ENCODE measurements around the gene PARD6B. TPM values are rescaled to one million over a fixed set of nuclear protein-coding genes. Genes with fewer than 3 reads are reported as not detected.

The PARD6B gene
- total and polyA plus RNA-seq, 2 donors from 2014 or later, result 9.2 to 72.0 TPM

- intact Hi-C loops (cut with DNase I), result no loop called here
- Histone ChIP-seq H3K27ac (ENCODE audit: low read depth in 2 of 2, low read length in 2 of 2) (peak overlapping the region; percentile 93 to 97), H3K4me1 (ENCODE audit: control insufficient read depth in 2 of 3, insufficient read depth in 2 of 3, low read depth in 1 of 3, low read length in 3 of 3) (peaks cover 17 to 43% (median 30%) of the 10 kb centered on the region in 3 donors), H3K4me3 (ENCODE audit: low read length in 3 of 3) (peak overlapping the region; percentile 42 to 95 (median 43)), H3K36me3 (ENCODE audit: control insufficient read depth in 2 of 3, insufficient read depth in 3 of 3, low read length in 3 of 3) (peaks cover 0 to 2% (median 0%) of the 10 kb centered on the region in 3 donors), H3K9ac (ENCODE audit: low read length in 3 of 3) (peak overlapping the region in 2 of 3 donors; percentile 43 to 50), H3K9me3 (ENCODE audit: control insufficient read depth in 2 of 3, insufficient read depth in 1 of 3, low read length in 3 of 3) (no peaks in the 10 kb centered on the region), H3K27me3 (ENCODE audit: control insufficient read depth, insufficient read depth, low read length) (no peaks in the 10 kb centered on the region)
- FAIRE-seq (no peak), DNase-seq (peak in 4 of 5 donors; percentile 62 to 80 (median 73))
- TF ChIP-seq, protein P1, sequence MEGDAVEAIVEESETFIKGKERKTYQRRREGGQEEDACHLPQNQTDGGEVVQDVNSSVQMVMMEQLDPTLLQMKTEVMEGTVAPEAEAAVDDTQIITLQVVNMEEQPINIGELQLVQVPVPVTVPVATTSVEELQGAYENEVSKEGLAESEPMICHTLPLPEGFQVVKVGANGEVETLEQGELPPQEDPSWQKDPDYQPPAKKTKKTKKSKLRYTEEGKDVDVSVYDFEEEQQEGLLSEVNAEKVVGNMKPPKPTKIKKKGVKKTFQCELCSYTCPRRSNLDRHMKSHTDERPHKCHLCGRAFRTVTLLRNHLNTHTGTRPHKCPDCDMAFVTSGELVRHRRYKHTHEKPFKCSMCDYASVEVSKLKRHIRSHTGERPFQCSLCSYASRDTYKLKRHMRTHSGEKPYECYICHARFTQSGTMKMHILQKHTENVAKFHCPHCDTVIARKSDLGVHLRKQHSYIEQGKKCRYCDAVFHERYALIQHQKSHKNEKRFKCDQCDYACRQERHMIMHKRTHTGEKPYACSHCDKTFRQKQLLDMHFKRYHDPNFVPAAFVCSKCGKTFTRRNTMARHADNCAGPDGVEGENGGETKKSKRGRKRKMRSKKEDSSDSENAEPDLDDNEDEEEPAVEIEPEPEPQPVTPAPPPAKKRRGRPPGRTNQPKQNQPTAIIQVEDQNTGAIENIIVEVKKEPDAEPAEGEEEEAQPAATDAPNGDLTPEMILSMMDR (IDR thresholded peaks at IDR 0.05; ENCODE audit: borderline replicate concordance, extremely low read depth, insufficient read depth), result no peak
Observed at GRCh38 chr20:50729901-50730764, 1.2 kb upstream of the PARD6B start.

DNA sequence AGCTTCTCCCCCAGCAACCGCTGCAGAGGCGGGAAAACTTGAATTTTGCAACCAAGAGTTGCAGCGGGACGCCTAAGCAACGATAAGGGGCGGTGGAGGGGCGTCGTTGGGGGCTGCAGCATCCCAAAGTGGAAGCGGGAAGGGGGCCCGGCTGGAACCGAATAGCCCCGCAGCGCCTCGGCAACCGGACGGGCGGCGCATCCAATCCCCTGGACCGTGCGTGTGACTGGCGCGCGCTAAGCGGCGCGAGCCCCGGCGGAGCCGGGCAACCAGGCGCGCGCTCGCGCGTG, 670 bp upstream of the PARD6B start:
- H3K9ac ChIP-seq (ENCODE audit: low read length in 3 of 3), result peak overlapping the region in 2 of 3 donors; percentile 11 to 43

DNA sequence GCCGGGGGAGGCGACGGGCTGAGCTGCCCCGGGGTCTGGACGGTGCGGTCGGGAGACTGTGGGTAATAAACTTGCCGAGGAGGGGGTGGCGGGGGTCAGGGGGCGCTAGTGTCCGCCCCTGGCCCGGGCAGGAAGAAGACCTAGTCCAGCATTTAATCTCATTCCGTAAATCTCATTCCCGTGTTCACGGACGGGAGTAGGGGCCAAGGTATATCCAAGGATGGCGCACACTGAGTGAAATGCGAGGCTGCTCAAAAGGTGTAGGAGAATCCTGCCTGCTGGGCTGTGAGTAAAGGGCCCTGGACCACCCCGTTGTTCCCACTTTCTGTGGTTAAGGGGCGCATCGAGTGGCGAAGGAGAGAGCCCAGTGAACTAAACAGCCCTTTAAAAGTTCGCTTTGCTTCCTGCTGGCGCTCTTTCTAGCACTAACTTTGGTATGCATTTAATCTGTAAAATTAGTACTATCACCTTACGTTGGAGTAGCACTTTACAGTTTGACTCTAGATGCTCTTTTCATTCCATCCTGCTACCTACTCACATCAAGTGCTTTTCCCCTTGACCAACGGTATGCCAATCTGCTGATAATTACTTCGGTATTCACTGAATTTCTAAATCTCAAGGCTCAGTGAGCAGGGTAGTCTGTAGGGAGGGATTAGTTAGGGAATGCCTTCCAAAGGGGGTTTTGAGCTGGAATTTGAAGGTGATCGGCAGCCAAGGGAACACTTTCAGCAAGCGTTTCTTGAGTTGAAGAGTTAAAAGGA, 730 bp downstream of the PARD6B start:
- Histone ChIP-seq H3K27ac (ENCODE audit: low read depth in 2 of 2, low read length in 2 of 2) (peak overlapping the region; percentile 94 to 98), H3K27me3 (ENCODE audit: control insufficient read depth, insufficient read depth, low read length) (no peaks in the 10 kb centered on the region), H3K9ac (ENCODE audit: low read length in 3 of 3) (peak overlapping the region; percentile 57 to 98 (median 83)), H3K36me3 (ENCODE audit: control insufficient read depth in 2 of 3, insufficient read depth in 3 of 3, low read length in 3 of 3) (peaks cover 0 to 10% (median 0%) of the 10 kb centered on the region in 3 donors), H3K9me3 (ENCODE audit: control insufficient read depth in 2 of 3, insufficient read depth in 1 of 3, low read length in 3 of 3) (no peaks in the 10 kb centered on the region), H3K4me3 (ENCODE audit: low read length in 3 of 3) (peak overlapping the region; percentile 87 to 95 (median 90)), H3K4me1 (ENCODE audit: control insufficient read depth in 2 of 3, insufficient read depth in 2 of 3, low read depth in 1 of 3, low read length in 3 of 3) (peaks cover 11 to 37% (median 25%) of the 10 kb centered on the region in 3 donors)
- TF ChIP-seq, protein P1 (IDR thresholded peaks at IDR 0.05; ENCODE audit: borderline replicate concordance, extremely low read depth, insufficient read depth), result no peak
- intact Hi-C loops (cut with DNase I), result no loop called here
- DNase-seq (peak in 3 of 5 donors; percentile 31 to 58 (median 34)), FAIRE-seq (no peak)

More for the DNA sequence above, 670 bp upstream of the PARD6B start:
- no peaks in the 10 kb centered on the region for H3K9me3 ChIP-seq (ENCODE audit: control insufficient read depth in 2 of 3, insufficient read depth in 1 of 3, low read length in 3 of 3)
- peak overlapping the region; percentile 42 to 95 (median 43) for H3K4me3 ChIP-seq (ENCODE audit: low read length in 3 of 3)
- FAIRE-seq (no peak), DNase-seq (no peak)
- H3K4me1 ChIP-seq (ENCODE audit: control insufficient read depth in 2 of 3, insufficient read depth in 2 of 3, low read depth in 1 of 3, low read length in 3 of 3), result peaks cover 17 to 45% (median 27%) of the 10 kb centered on the region in 3 donors
- no peaks in the 10 kb centered on the region for H3K27me3 ChIP-seq (ENCODE audit: control insufficient read depth, insufficient read depth, low read length)
- peak overlapping the region; percentile 93 to 97 for H3K27ac ChIP-seq (ENCODE audit: low read depth in 2 of 2, low read length in 2 of 2)
- intact Hi-C loops (cut with DNase I), result no loop called here
- peaks cover 0 to 8% (median 0%) of the 10 kb centered on the region in 3 donors for H3K36me3 ChIP-seq (ENCODE audit: control insufficient read depth in 2 of 3, insufficient read depth in 3 of 3, low read length in 3 of 3)
- TF ChIP-seq, protein P1 (IDR thresholded peaks at IDR 0.05; ENCODE audit: borderline replicate concordance, extremely low read depth, insufficient read depth), result no peak

Measured in kidney (tissue), 14 donors.